Measurements from ENCODE around the gene SIGLEC14. TPM values are rescaled to one million over a fixed set of nuclear protein-coding genes. Genes with fewer than 3 reads are reported as not detected.
A peak's percentile ranks its signal among the peaks of the same experiment; 100 is the strongest.

The SIGLEC14 gene
- total RNA-seq, 3 donors from 2014 or later: 3.5 to 7.9 TPM; not detected in 1

DNA sequence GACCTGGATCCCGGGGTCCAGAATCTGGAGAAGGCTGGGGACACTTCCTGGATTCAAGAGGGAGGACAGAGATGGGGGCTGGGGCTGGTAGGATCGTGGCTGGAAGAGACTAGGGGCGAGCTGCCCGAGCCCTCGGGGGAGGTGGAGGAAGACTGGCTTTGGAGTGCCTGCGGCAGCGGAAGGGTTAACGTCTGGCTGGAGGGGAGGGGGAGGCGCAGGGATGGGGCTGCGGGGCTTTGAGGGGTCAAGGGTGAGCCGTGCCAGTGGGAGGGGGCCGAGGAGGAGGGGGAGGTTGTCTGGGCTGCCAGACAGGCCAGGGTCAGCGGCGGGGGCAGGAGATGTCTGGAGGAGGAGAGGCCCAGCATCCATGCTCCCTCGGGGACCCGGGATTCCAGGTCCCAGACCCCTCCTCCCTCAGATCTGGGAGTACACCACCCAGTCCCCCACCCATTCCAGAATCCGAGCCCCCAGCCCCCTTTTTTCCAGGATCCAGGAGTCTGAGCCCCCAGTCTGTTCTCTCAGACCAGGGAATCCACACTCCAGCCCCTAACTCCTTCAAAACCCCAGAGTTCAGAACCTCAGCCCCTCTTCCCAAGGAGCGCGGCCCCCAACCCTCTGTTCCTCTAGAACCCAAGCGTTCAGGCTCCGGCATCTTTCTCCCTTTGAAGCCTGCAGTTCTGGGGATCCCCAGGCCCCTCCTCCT is 43.3 kb upstream of the SIGLEC14 start:
- intact Hi-C loops (cut with DNase I, micrococcal nuclease): no loop called here
- no peaks in the 10 kb centered on the region for H3K9me3 ChIP-seq
- peak overlapping the region; percentile 30 for H3K4me3 ChIP-seq
- DNase-seq (peak in 1 of 3 donors; percentile 61), ATAC-seq (no peak)
- no peaks in the 10 kb centered on the region for H3K4me1 ChIP-seq (ENCODE audit: low read depth)
- TF ChIP-seq, protein P1, sequence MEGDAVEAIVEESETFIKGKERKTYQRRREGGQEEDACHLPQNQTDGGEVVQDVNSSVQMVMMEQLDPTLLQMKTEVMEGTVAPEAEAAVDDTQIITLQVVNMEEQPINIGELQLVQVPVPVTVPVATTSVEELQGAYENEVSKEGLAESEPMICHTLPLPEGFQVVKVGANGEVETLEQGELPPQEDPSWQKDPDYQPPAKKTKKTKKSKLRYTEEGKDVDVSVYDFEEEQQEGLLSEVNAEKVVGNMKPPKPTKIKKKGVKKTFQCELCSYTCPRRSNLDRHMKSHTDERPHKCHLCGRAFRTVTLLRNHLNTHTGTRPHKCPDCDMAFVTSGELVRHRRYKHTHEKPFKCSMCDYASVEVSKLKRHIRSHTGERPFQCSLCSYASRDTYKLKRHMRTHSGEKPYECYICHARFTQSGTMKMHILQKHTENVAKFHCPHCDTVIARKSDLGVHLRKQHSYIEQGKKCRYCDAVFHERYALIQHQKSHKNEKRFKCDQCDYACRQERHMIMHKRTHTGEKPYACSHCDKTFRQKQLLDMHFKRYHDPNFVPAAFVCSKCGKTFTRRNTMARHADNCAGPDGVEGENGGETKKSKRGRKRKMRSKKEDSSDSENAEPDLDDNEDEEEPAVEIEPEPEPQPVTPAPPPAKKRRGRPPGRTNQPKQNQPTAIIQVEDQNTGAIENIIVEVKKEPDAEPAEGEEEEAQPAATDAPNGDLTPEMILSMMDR (IDR thresholded peaks at IDR 0.05): no peak
- no peaks in the 10 kb centered on the region for H3K36me3 ChIP-seq (ENCODE audit: low read depth)

DNA sequence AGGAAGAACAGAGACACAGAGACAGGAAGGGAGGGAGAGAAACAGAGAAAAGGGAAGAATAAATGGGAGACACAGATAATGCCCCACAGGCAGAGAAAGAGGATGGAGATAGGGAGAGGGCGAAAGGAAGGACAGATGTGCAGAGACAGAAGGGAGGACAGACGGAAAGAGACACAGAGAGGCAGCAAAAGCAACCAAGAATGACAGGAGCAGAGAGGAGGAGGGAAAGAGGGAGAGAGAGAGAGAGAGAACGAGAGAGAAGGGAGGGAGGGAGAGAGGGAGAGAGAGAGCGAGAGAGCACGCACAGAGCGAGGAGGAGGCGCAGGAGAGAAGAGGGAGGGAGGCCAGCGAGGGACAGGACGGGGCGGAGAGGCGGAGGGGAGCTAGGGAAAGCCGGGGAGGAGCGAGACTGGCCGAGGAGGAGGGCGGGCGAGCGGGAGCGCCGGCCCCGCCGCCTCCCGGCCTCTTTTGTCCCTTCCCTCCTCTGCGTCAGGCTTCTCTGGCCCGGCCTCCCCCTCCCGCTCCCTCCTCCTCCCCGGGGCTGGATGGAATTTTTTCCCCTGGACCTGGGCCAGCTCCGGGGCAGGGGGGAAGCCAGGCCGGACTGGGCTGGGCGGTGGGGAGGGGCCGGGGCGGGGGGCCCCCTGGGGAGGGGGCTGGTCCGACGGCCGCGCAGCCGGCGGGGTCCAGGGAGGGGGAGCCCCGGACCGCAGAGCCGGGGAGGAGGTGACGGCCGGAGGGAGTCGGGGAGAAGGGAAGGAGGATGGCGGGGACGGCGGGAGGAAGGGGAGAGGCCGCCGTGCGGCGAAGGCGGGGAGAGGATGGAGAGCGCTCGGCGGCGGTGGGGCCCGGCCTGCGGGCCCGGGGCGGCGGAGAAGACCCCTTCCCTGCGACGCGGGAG is 42.3 kb upstream of the SIGLEC14 start:
- Histone ChIP-seq H3K9me3 (no peaks in the 10 kb centered on the region), H3K4me1 (ENCODE audit: low read depth) (no peaks in the 10 kb centered on the region), H3K4me3 (peak overlapping the region; percentile 30), H3K36me3 (ENCODE audit: low read depth) (no peaks in the 10 kb centered on the region)
- ATAC-seq (peak; percentile 84), DNase-seq (peak; percentile 62 to 80 (median 79))
- TF ChIP-seq, protein P1 (IDR thresholded peaks at IDR 0.05): no peak
- intact Hi-C loops (cut with DNase I, micrococcal nuclease): no loop called here

DNA sequence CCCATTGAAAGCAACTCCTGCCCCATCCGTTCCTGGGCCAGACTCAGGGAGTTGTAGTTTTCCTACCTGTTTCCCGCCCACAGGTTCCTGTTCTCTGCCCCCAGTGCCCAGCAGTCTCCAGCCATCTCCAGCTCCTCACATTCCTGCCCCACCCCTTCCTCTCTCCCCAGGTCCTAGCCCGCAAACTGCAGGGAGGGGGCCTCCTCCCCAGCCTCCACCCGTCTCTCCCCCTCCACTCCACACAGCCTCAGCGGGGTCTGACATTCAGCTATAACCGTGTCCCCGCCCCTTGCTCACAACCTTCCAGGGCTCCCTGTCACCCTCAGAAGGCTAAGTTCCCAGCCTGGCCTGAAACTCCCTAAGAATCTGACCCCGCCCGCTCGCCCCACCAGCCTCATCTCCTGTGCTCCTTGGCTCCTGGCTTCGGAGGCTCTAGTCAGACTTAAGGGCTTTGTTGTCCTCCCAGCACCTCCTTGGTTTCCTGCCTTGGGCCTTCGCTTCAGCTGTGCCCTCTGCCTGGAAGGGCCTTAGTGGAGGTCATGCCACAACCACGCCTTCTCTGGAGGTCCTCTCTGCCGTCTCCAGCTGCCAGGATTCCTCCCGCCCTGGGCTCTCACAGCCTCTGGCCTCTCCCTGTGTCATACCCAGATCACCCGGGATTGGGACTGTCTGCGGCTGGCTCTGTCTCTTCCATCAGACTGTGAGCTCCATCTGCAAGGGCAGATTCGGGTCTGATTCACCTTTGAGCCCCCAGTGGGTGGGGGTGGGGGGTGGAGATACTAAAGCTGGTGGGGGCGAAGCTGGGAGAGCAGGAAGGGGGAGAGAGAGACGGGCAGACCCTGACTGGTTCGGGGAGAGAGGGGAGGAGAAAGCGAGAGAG is 41.4 kb upstream of the SIGLEC14 start:
- DNase-seq: peak; percentile 25 to 64 (median 38)
- Histone ChIP-seq H3K36me3 (ENCODE audit: low read depth) (no peaks in the 10 kb centered on the region), H3K4me1 (ENCODE audit: low read depth) (no peaks in the 10 kb centered on the region), H3K4me3 (no peak overlapping the region), H3K9me3 (no peaks in the 10 kb centered on the region)
- TF ChIP-seq, protein P1 (IDR thresholded peaks at IDR 0.05): no peak
- ATAC-seq: peak; percentile 35
- intact Hi-C loops (cut with DNase I, micrococcal nuclease): no loop called here

DNA sequence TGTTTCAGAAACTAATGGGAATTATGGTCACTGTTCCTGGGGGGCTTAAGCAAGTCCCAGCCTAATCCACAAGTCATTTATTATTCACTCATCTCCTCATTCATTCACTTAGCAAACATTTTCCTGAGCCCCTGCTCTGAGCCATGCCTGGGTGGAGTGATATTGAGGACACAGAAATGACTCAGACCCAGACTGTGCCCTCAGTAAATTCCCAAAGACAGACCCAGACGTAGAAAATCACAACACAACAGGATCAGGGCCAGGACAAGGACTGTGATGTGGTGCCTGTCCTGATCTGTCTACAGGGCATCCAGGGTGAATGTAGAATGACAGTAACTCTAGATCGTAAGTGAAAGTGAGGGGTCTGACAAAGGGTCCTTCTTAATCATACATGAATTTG is 39.5 kb upstream of the SIGLEC14 start:
- Histone ChIP-seq H3K36me3 (ENCODE audit: low read depth) (no peaks in the 10 kb centered on the region), H3K9me3 (no peaks in the 10 kb centered on the region), H3K4me1 (ENCODE audit: low read depth) (no peaks in the 10 kb centered on the region), H3K4me3 (no peak overlapping the region)
- ATAC-seq (no peak), DNase-seq (no peak)
- TF ChIP-seq, protein P1 (IDR thresholded peaks at IDR 0.05): no peak
- intact Hi-C loops (cut with DNase I, micrococcal nuclease): no loop called here

DNA sequence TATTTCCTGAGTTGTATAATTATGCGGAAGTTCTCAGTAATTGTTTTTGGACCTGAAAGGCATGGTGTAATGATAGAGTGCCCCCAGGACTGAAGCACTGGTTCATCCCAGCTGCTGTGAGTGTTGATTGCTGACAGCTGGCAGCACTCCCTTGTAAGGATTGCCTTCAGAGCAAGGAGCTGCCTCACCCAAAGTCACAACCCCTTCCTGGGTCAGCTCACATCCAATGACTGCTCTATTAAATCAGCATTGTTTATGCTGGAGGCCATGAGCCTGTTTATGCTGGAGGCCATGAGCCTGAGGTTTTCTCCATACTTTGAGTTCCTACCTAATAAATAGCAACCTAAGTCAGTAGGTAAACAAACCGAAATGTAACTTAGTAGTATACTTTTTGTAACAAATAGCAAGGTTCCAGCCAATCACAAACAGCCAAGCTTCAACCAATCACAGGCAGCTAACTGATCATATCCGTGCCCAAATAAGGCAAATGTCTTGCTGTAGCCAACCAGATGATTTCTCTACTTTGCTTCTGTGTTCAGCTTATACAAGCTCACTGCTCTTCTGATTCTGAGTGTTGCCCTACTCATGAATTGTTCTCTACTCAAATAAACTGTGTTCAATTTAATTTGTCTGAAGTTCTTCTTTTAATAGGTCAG is 34.8 kb upstream of the SIGLEC14 start:
- Histone ChIP-seq H3K36me3 (ENCODE audit: low read depth) (no peaks in the 10 kb centered on the region), H3K4me1 (ENCODE audit: low read depth) (no peaks in the 10 kb centered on the region), H3K9me3 (no peaks in the 10 kb centered on the region), H3K4me3 (no peak overlapping the region)
- no peak for ATAC-seq
- TF ChIP-seq, protein P1 (IDR thresholded peaks at IDR 0.05): no peak
- intact Hi-C loops (cut with DNase I, micrococcal nuclease): no loop called here
- no peak for DNase-seq

Data from mucosa of descending colon (tissue), 3 donors.